H1 (cell line): ENCODE measurements around the gene ABHD14A. TPM values are rescaled to one million over a fixed set of nuclear protein-coding genes. Genes with fewer than 3 reads are reported as not detected.

Experiments used
- E2F6 ChIP-seq: IDR thresholded peaks from 2 replicates; pipeline ENCODE4 v1.6.1; 2012; ENCODE audit warnings: inconsistent platforms
- POU5F1 ChIP-seq: IDR thresholded peaks from 2 replicates; pipeline ENCODE4 v1.6.1; 2011; ENCODE audit warnings: low read depth, mild to moderate bottlenecking, low read length, moderate library complexity
- polyA plus RNA-seq, 7 experiments: library from polyadenylated mRNA; depleted of rRNA in 3 of 7; stranded (reverse) in 5 of 7; unstranded in 2 of 7; fragments of >200 nt in 5 of 7; fragments of 200-250 nt in 2 of 7; gene quantifications; 1 replicate in 5 of 7; 2 replicates in 1 of 7; 4 replicates in 1 of 7; pipeline versions ENCODE4 v1.2.1 to v1.2.3, GENCODE V29; 2011 to 2013; ENCODE audit warnings: missing spikeins in 2 of 7, mixed read lengths in 2 of 7
- total RNA-seq: library from RNA; stranded (reverse); fragmentation: NEBNext Ultra II Directional; extraction: Animal tissue kit (Norgen Biotek cat#: 25700); gene quantifications from 2 replicates; pipeline ENCODE4 v1.2.1, GENCODE V29; 2021

ABHD14A gene
- total and polyA plus RNA-seq, 2 of the 8 experiments (the other 6 are each of a cell fraction or from before 2014, with no cell fraction given), result 4.6 to 9.8 TPM

GRCh38 chr3:51932471-51933370, 42.1 kb upstream of the ABHD14A start (continued):
- no peak for TF ChIP-seq POU5F1
- TF ChIP-seq E2F6, result no peak
- TF ChIP-seq, all 59 proteins: peak for 0
